PFSK-1 (cell line): ENCODE measurements around the gene BUB1B.

ENCODE experiments used
- POLR2AphosphoS5 ChIP-seq: IDR thresholded peaks from 2 replicates; pipeline ENCODE4 v1.6.1; 2012; ENCODE audit warnings: low read depth, mild to moderate bottlenecking, control low read depth, low read length, moderate library complexity
- TAF1 ChIP-seq: IDR thresholded peaks from 2 replicates; pipeline ENCODE4 v1.6.1; 2012; ENCODE audit warnings: low read length, control low read depth, borderline replicate concordance; ENCODE audit not compliant: insufficient read depth
- TF ChIP-seq, protein P1 (sequence below), 2 experiments: IDR thresholded peaks; 2 replicates each; pipeline versions ENCODE4 v1.6.1 to v1.8.0; 2011 to 2012; ENCODE audit warnings: low read depth in 2 of 2, low read length in 2 of 2, control low read depth in 1 of 2, inconsistent platforms in 1 of 2, mild to moderate bottlenecking in 1 of 2, moderate library complexity in 1 of 2; ENCODE audit not compliant: insufficient read depth in 1 of 2

DNA sequence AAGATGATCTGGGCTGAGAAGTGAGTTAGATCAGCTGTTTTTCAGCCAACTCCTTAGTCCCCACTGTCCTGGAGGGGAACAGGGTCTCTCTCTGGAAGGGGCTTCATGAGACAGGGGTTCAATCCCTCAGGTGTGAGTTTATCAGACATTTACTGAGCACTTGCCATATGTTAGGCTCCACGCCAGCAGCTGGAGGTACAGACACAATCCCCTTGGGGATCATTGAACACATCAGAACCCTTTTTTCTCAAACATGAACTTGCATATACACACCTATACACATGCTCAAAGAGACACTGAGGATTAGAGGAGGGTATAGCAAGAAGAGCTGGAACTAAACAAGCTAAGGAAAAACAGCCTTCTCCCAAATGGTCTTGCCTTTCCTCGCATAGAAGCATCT is 46.7 kb upstream of the BUB1B start:
- no peak for TF ChIP-seq POLR2AphosphoS5
- TF ChIP-seq TAF1: no peak
- TF ChIP-seq, protein P1, sequence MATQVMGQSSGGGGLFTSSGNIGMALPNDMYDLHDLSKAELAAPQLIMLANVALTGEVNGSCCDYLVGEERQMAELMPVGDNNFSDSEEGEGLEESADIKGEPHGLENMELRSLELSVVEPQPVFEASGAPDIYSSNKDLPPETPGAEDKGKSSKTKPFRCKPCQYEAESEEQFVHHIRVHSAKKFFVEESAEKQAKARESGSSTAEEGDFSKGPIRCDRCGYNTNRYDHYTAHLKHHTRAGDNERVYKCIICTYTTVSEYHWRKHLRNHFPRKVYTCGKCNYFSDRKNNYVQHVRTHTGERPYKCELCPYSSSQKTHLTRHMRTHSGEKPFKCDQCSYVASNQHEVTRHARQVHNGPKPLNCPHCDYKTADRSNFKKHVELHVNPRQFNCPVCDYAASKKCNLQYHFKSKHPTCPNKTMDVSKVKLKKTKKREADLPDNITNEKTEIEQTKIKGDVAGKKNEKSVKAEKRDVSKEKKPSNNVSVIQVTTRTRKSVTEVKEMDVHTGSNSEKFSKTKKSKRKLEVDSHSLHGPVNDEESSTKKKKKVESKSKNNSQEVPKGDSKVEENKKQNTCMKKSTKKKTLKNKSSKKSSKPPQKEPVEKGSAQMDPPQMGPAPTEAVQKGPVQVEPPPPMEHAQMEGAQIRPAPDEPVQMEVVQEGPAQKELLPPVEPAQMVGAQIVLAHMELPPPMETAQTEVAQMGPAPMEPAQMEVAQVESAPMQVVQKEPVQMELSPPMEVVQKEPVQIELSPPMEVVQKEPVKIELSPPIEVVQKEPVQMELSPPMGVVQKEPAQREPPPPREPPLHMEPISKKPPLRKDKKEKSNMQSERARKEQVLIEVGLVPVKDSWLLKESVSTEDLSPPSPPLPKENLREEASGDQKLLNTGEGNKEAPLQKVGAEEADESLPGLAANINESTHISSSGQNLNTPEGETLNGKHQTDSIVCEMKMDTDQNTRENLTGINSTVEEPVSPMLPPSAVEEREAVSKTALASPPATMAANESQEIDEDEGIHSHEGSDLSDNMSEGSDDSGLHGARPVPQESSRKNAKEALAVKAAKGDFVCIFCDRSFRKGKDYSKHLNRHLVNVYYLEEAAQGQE (IDR thresholded peaks at IDR 0.05; ENCODE audit: insufficient read depth in 1 of 2, low read depth in 2 of 2, low read length in 2 of 2): no peak
